Measurements from ENCODE around the gene UAP1L1.
"Not testable (repeated sequence)": the region's sequence is repeated elsewhere in the genome, so short reads cannot be mapped to it uniquely, and the experiment has no call there.

UAP1L1 gene

GRCh38 chr9:137057545-137057944, 19.8 kb upstream of the UAP1L1 start:
- no peak overlapping the region for H3K4me3 ChIP-seq (replicated peaks; ENCODE audit: insufficient read depth, low read length)
- DNase-seq (ENCODE audit: low read depth in 1 of 2, low spot score in 1 of 2), result no peak
- H3K27ac ChIP-seq (replicated peaks), result no peak overlapping the region
- peaks cover 22% of the 10 kb centered on the region for H3K27me3 ChIP-seq (ENCODE audit: insufficient read depth, poor library complexity, severe bottlenecking)
- TF ChIP-seq REST (IDR thresholded peaks at IDR 0.05; ENCODE audit: insufficient replicate concordance, low read depth) (no peak), SPI1 (IDR thresholded peaks at IDR 0.05; ENCODE audit: borderline replicate concordance, low read depth) (no peak), POLR2AphosphoS5 (IDR thresholded peaks at IDR 0.05; ENCODE audit: low read depth) (no peak), GABPA (IDR thresholded peaks at IDR 0.05; ENCODE audit: low read depth) (no peak), CTCF (IDR thresholded peaks at IDR 0.05; ENCODE audit: insufficient read depth, low read length) (no peak)

- DNase-seq (ENCODE audit: low read depth in 1 of 2, low spot score in 1 of 2), result peak in 1 of 2 experiments; percentile 31
- TF ChIP-seq REST (IDR thresholded peaks at IDR 0.05; ENCODE audit: insufficient replicate concordance, low read depth) (no peak), CTCF (IDR thresholded peaks at IDR 0.05; ENCODE audit: insufficient read depth, low read length) (no peak), GABPA (IDR thresholded peaks at IDR 0.05; ENCODE audit: low read depth) (no peak), SPI1 (IDR thresholded peaks at IDR 0.05; ENCODE audit: borderline replicate concordance, low read depth) (no peak), POLR2AphosphoS5 (IDR thresholded peaks at IDR 0.05; ENCODE audit: low read depth) (no peak)
- Histone ChIP-seq H3K27me3 (ENCODE audit: insufficient read depth, poor library complexity, severe bottlenecking) (peaks cover 11% of the 10 kb centered on the region), H3K4me3 (replicated peaks; ENCODE audit: insufficient read depth, low read length) (no peak overlapping the region), H3K27ac (replicated peaks) (peak overlapping the region; percentile 23; the same call in 1 of the 2 replicates)
Measured at GRCh38 chr9:137058521-137059234, 18.6 kb upstream of the UAP1L1 start.

GRCh38 chr9:137062384-137062783, 14.9 kb upstream of the UAP1L1 start:
- no peak for TF ChIP-seq REST (IDR thresholded peaks at IDR 0.05; ENCODE audit: insufficient replicate concordance, low read depth)
- H3K27ac ChIP-seq (replicated peaks), result no peak overlapping the region

GRCh38 chr9:137062798-137063197, 14.5 kb upstream of the UAP1L1 start:
- DNase-seq (ENCODE audit: low read depth in 1 of 2, low spot score in 1 of 2); H3K27ac ChIP-seq (replicated peaks); H3K4me3 ChIP-seq (replicated peaks; ENCODE audit: insufficient read depth, low read length); H3K27me3 ChIP-seq (ENCODE audit: insufficient read depth, poor library complexity, severe bottlenecking): not testable (repeated sequence)

More at GRCh38 chr9:137062384-137062783, 14.9 kb upstream of the UAP1L1 start:
- Histone ChIP-seq H3K27me3 (ENCODE audit: insufficient read depth, poor library complexity, severe bottlenecking) (no peaks in the 10 kb centered on the region), H3K4me3 (replicated peaks; ENCODE audit: insufficient read depth, low read length) (no peak overlapping the region)
- no peak for DNase-seq (ENCODE audit: low read depth in 1 of 2, low spot score in 1 of 2)

All from HL-60 (cell line).